Spleen (tissue), 13 donors: ENCODE measurements around the gene OR4F16. TPM values are rescaled to one million over a fixed set of nuclear protein-coding genes. Genes with fewer than 3 reads are reported as not detected.
"Not testable (repeated sequence)": the region's sequence is repeated elsewhere in the genome, so short reads cannot be mapped to it uniquely, and the experiment has no call there.

Experiments
- DNase-seq: peaks from one replicate; pipeline ENCODE4 v3.0.0-alpha.2; 2020
- H3K27ac ChIP-seq, 8 donors: fragments of 200-600 bp; sonication (generic) in 7 of 8; 1 replicate in 4 of 8; 2 replicates in 4 of 8; pipeline versions ENCODE4 v1.5.0 to v1.8.0; 2016 to 2021; ENCODE audit warnings: inconsistent platforms in 4 of 8, mild to moderate bottlenecking in 4 of 8, moderate library complexity in 1 of 8
- H3K27me3 ChIP-seq, 7 donors: fragments of 200-600 bp; sonication (generic) in 6 of 7; replicated peaks in 1 of 7; 1 replicate in 4 of 7; 2 replicates in 3 of 7; pipeline versions ENCODE4 v1.5.0 to v1.8.0; 2016 to 2021; ENCODE audit warnings: inconsistent platforms in 3 of 7, mild to moderate bottlenecking in 1 of 7
- H3K36me3 ChIP-seq, 6 donors: fragments of 200-600 bp; sonication (generic) in 5 of 6; 1 replicate in 4 of 6; 2 replicates in 2 of 6; pipeline versions ENCODE4 v1.5.0 to v1.8.0; 2016 to 2021; ENCODE audit warnings: inconsistent platforms in 2 of 6
- H3K4me1 ChIP-seq, 6 donors: fragments of 200-600 bp; sonication (generic) in 5 of 6; 1 replicate in 3 of 6; 2 replicates in 3 of 6; pipeline versions ENCODE4 v1.5.0 to v1.8.0; 2016 to 2021; ENCODE audit warnings: inconsistent platforms in 3 of 6
- H3K4me3 ChIP-seq, 8 donors: fragments of 200-600 bp; sonication (generic) in 7 of 8; 1 replicate in 4 of 8; 2 replicates in 4 of 8; pipeline versions ENCODE4 v1.5.0 to v1.8.0; 2016 to 2021; ENCODE audit warnings: inconsistent platforms in 4 of 8, mild to moderate bottlenecking in 4 of 8, moderate library complexity in 2 of 8
- H3K9me3 ChIP-seq, 8 donors: fragments of 200-600 bp; sonication (generic) in 7 of 8; 1 replicate in 4 of 8; 2 replicates in 4 of 8; pipeline versions ENCODE4 v1.5.0 to v1.8.0; 2016 to 2021; ENCODE audit warnings: inconsistent platforms in 4 of 8
- WGBS, 5 donors: extraction: QIAGEN DNeasy Blood & Tissue Kit in 3 of 5; methylation state at CpG; one replicate each; pipeline versions ENCODE4 v1.1.5 to v1.1.7; 2013 to 2018; 5-methylcytosine and 5-hydroxymethylcytosine counted together
- intact Hi-C: fragments of 100-400 bp; cut with DNase I; formaldehyde crosslinking; loops from one replicate; pipeline ENCODE4 v1.15.0; 2023; ENCODE audit warnings: low total_unique reads
- long read RNA-seq, 2 donors: transcript quantifications; one replicate each; lab custom pipeline, GENCODE V29; 2026
- polyA plus RNA-seq, 3 donors: library from polyadenylated mRNA; stranded (reverse); fragments of 200-250 nt; gene quantifications; one replicate each; pipeline ENCODE4 v1.2.1, GENCODE V29; 2013
- total RNA-seq, 7 donors: library from RNA; depleted of rRNA in 3 of 7; stranded (reverse); fragments of >200 nt in 3 of 7; fragmentation: NEBNext Ultra II Directional in 4 of 7; extraction: Animal tissue kit (Norgen Biotek cat#: 25700) in 4 of 7; gene quantifications; one replicate each; pipeline versions ENCODE4 v1.1.0 to v1.2.1, GENCODE V29; 2016 to 2021
- donor health status: healthy with polysubstance abuse.
- donor health status: DM: no; HTN: no; CAD: no; lungs with moderate emphysema.
- donor health status: DM: no; HTN: no; CAD: no.
- donor health status: Bipolar disorder and iron deficiency.
- donor health status: healthy.
- donor health status: DM: no; HTN: no; CAD: no.
- donor health status: DM: yes; HTN: yes; CAD: no.

OR4F16 gene, protein sequence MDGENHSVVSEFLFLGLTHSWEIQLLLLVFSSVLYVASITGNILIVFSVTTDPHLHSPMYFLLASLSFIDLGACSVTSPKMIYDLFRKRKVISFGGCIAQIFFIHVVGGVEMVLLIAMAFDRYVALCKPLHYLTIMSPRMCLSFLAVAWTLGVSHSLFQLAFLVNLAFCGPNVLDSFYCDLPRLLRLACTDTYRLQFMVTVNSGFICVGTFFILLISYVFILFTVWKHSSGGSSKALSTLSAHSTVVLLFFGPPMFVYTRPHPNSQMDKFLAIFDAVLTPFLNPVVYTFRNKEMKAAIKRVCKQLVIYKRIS
- 1 to 10 TPM in 1 of 7 donors, under 1 TPM in 2, not detected in 4; 0.55 to 1.3 (median 0.70) TPM for total RNA-seq
- not detected for polyA plus RNA-seq
- long read RNA-seq, donor 1, result 0 reads
- long read RNA-seq, donor 2, result 0 reads

GRCh38 chr1:686554-686953 lies at the start of gene OR4F16:
Gene OR4F16, minus strand, starts transcription at chr1:686654. Its CDS starts 0 bp downstream, at chr1:686654.
- H3K9me3 ChIP-seq, H3K36me3 ChIP-seq, DNase-seq, H3K4me3 ChIP-seq, H3K27me3 ChIP-seq, H3K27ac ChIP-seq, intact Hi-C loops, H3K4me1 ChIP-seq: not testable (repeated sequence)

DNA sequence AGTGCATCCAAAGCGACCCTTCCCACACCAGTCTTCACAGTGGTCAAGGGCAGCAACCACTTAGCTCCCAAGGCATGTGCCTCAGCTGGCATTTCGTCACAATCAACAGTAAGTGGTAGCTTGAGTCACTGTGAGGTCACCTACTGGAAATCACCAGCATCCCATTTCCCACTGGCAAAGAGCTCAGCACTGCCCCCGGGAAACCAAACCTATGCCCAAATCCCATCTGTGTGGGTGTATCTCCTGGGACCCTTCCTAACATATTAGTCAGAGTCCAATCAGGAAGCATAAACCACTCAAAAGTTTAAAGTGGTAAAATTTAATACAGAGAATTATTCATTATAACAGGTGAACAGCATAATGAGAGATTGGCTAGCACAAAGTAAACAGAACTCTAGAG lies 47.2 kb upstream of the OR4F16 start:
- H3K36me3 ChIP-seq, result peaks cover 0 to 24% (median 0%) of the 10 kb centered on the region in 6 donors
- H3K4me3 ChIP-seq, intact Hi-C loops, H3K27ac ChIP-seq, DNase-seq, H3K4me1 ChIP-seq, H3K9me3 ChIP-seq, H3K27me3 ChIP-seq: not testable (repeated sequence)
- WGBS, 5 donors, result 86 to 100% (median 93%) methylated on average over 1 of the region's 3 CpGs; no CpG with 5 or more reads in 1 of the 5 donors

DNA sequence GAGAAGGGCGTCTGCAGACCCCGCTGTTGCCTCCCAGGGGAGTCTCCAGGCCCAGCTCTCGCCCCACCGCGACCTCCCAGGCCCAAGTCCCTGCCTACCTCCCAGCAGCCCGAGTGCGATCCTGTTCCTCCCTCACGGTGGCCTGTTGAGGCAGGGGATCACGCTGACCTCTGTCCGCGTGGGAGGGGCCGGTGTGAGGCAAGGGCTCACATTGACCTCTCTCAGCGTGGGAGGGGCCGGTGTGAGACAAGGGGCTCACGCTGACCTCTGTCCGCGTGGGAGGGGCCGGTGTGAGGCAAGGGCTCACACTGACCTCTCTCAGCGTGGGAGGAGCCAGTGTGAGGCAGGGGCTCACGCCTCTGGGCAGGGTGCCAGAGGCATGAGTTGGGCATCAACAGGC lies 40.6 kb upstream of the OR4F16 start:
- not testable (repeated sequence) for DNase-seq
- 85 to 95% (median 91%) methylated on average over 12 to 14 of the region's 20 CpGs; no CpG with 5 or more reads in 2 of the 5 donors for WGBS, 5 donors

More for the DNA sequence above, 40.6 kb upstream of the OR4F16 start:
- H3K36me3 ChIP-seq, result peaks cover 0 to 13% (median 0%) of the 10 kb centered on the region in 6 donors
- H3K27me3 ChIP-seq, H3K4me3 ChIP-seq, H3K4me1 ChIP-seq, H3K27ac ChIP-seq, intact Hi-C loops, H3K9me3 ChIP-seq: not testable (repeated sequence)

Other genes with a start within 250 kb of the OR4F16 start
- 1 to 10 TPM in 1 of 7 donors, under 1 TPM in 2, not detected in 4; 0.55 to 1.3 (median 0.70) TPM for gene OR4F29, start 235.0 kb downstream of the OR4F16 start, total RNA-seq
- gene OR4F29, start 235.0 kb downstream of the OR4F16 start, polyA plus RNA-seq, result not detected
- 10 to 100 TPM in 5 of 7 donors, 1 to 10 TPM in 2; 7.5 to 37.0 (median 18.1) TPM for gene SAMD11, start 237.3 kb upstream of the OR4F16 start, total RNA-seq
- 10 to 100 TPM in 2 of 3 donors, 1 to 10 TPM in 1; 7.7 to 33.2 (median 19.8) TPM for gene SAMD11, start 237.3 kb upstream of the OR4F16 start, polyA plus RNA-seq